HEK293 (cell line): Measurements from ENCODE around the gene PADI2.
A peak's percentile ranks its signal among the peaks of the same experiment; 100 is the strongest.

Experiments
- CTCF ChIA-PET: fragments of 350-600 bp; formaldehyde crosslinking; extraction: SDS; loops from one replicate; lab custom pipeline; 2021; ENCODE audit warnings: antibody characterized with exemption; lab: Yijun Ruan, JAX
- POLR2A ChIA-PET: fragments of 300-600 bp; formaldehyde crosslinking; extraction: SDS; loops from one replicate; lab custom pipeline; 2020; ENCODE audit warnings: antibody characterized with exemption, inconsistent platforms; lab: Yijun Ruan, JAX
- H3K27ac ChIP-seq: fragments of 200-500 bp; sonication (Bioruptor generic); 2 replicates; pipeline ENCODE4 v1.5.1; 2014; ENCODE audit warnings: low read depth, low read length, control low read depth, inconsistent platforms; ENCODE audit errors: extremely low read depth
- H3K36me3 ChIP-seq, 2 experiments: fragments of 200-500 bp in 1 of 2; sonication (Bioruptor generic) in 1 of 2; 1 replicate in 1 of 2; 2 replicates in 1 of 2; pipeline ENCODE4 v1.5.1; 2014 to 2017; ENCODE audit warnings: inconsistent platforms in 2 of 2, low read length in 2 of 2; ENCODE audit not compliant: control insufficient read depth in 2 of 2, insufficient read depth in 1 of 2
- H3K4me1 ChIP-seq: fragments of 200-500 bp; sonication (Bioruptor generic); 2 replicates; pipeline ENCODE4 v1.5.1; 2014; ENCODE audit warnings: mild to moderate bottlenecking, low read length, inconsistent platforms; ENCODE audit not compliant: control insufficient read depth, insufficient read depth
- H3K4me3 ChIP-seq: 2 replicates; pipeline ENCODE4 v1.5.1; 2011; ENCODE audit warnings: low read depth, mild to moderate bottlenecking, control low read depth, low read length, moderate library complexity
- H3K9me3 ChIP-seq: fragments of 200-500 bp; sonication (Bioruptor generic); 2 replicates; pipeline ENCODE4 v1.5.1; 2014; ENCODE audit warnings: low read depth, low read length, inconsistent platforms; ENCODE audit not compliant: control insufficient read depth, insufficient read depth
- BCL11A ChIP-seq: fragments of 450-650 bp; formaldehyde crosslinking; IDR thresholded peaks from 2 replicates; pipeline ENCODE4 v1.5.1; 2016; ENCODE audit warnings: low read depth, missing biosample characterization, missing genetic modification characterization
- OVOL3 ChIP-seq: fragments of 450-650 bp; formaldehyde crosslinking; IDR thresholded peaks from 2 replicates; pipeline ENCODE4 v1.5.1; 2016; ENCODE audit warnings: missing biosample characterization, missing genetic modification characterization
- SCRT1 ChIP-seq: fragments of 450-650 bp; formaldehyde crosslinking; IDR thresholded peaks from 2 replicates; pipeline ENCODE4 v1.5.1; 2016; ENCODE audit warnings: missing biosample characterization, missing genetic modification characterization, borderline replicate concordance
- TCF7L2 ChIP-seq: IDR thresholded peaks from 2 replicates; pipeline ENCODE4 v1.6.1; 2011; ENCODE audit warnings: low read depth, mild to moderate bottlenecking, inconsistent platforms, low read length, moderate library complexity, borderline replicate concordance
- TRIM28 ChIP-seq: IDR thresholded peaks from 2 replicates; pipeline ENCODE4 v1.6.1; 2011; ENCODE audit warnings: low read length, control low read depth, borderline replicate concordance
- ZBTB48 ChIP-seq: fragments of 450-650 bp; formaldehyde crosslinking; IDR thresholded peaks from 2 replicates; pipeline ENCODE4 v1.5.1; 2016; ENCODE audit warnings: missing biosample characterization, missing genetic modification characterization
- ZIC2 ChIP-seq: fragments of 450-650 bp; formaldehyde crosslinking; IDR thresholded peaks from 2 replicates; pipeline ENCODE4 v1.5.1; 2016; ENCODE audit warnings: missing biosample characterization, missing genetic modification characterization
- ZNF133 ChIP-seq: fragments of 450-650 bp; formaldehyde crosslinking; IDR thresholded peaks from 2 replicates; pipeline ENCODE4 v1.5.1; 2016; ENCODE audit warnings: missing biosample characterization, missing genetic modification characterization
- ZNF138 ChIP-seq: fragments of 450-650 bp; formaldehyde crosslinking; IDR thresholded peaks from 2 replicates; pipeline ENCODE4 v1.5.1; 2016; ENCODE audit warnings: missing biosample characterization, missing genetic modification characterization, borderline replicate concordance
- ZNF140 ChIP-seq: fragments of 450-650 bp; formaldehyde crosslinking; IDR thresholded peaks from 2 replicates; pipeline ENCODE4 v1.5.1; 2016; ENCODE audit warnings: missing biosample characterization, missing genetic modification characterization
- ZNF148 ChIP-seq: fragments of 450-650 bp; formaldehyde crosslinking; IDR thresholded peaks from 2 replicates; pipeline ENCODE4 v1.5.0; 2017; ENCODE audit warnings: missing biosample characterization, missing genetic modification characterization, borderline replicate concordance
- ZNF157 ChIP-seq: fragments of 450-650 bp; formaldehyde crosslinking; IDR thresholded peaks from 2 replicates; pipeline ENCODE4 v1.5.1; 2016; ENCODE audit warnings: missing biosample characterization, missing genetic modification characterization
- ZNF19 ChIP-seq: fragments of 450-650 bp; formaldehyde crosslinking; IDR thresholded peaks from 2 replicates; pipeline ENCODE4; 2016; ENCODE audit warnings: missing biosample characterization, missing genetic modification characterization, low read depth
- ZNF2 ChIP-seq: fragments of 450-650 bp; formaldehyde crosslinking; IDR thresholded peaks from 2 replicates; pipeline ENCODE4 v1.5.1; 2016; ENCODE audit warnings: missing biosample characterization, missing genetic modification characterization
- ZNF221 ChIP-seq: fragments of 450-650 bp; formaldehyde crosslinking; IDR thresholded peaks from 2 replicates; pipeline ENCODE4 v1.5.1; 2017; ENCODE audit warnings: missing biosample characterization, missing genetic modification characterization, borderline replicate concordance
- ZNF24 ChIP-seq: fragments of 450-650 bp; formaldehyde crosslinking; IDR thresholded peaks from 2 replicates; pipeline ENCODE4 v1.5.1; 2016; ENCODE audit warnings: missing biosample characterization, missing genetic modification characterization
- ZNF311 ChIP-seq: fragments of 450-650 bp; formaldehyde crosslinking; IDR thresholded peaks from 2 replicates; pipeline ENCODE4 v1.5.1; 2017; ENCODE audit warnings: missing biosample characterization, missing genetic modification characterization, borderline replicate concordance
- ZNF366 ChIP-seq: fragments of 450-650 bp; formaldehyde crosslinking; conservative IDR thresholded peaks from 2 replicates; pipeline ENCODE4 v1.5.1; 2016; ENCODE audit warnings: missing biosample characterization, missing genetic modification characterization
- ZNF394 ChIP-seq: fragments of 450-650 bp; formaldehyde crosslinking; IDR thresholded peaks from 2 replicates; pipeline ENCODE4 v1.5.1; 2016; ENCODE audit warnings: missing biosample characterization, missing genetic modification characterization, mild to moderate bottlenecking, moderate library complexity, borderline replicate concordance
- ZNF416 ChIP-seq: fragments of 450-650 bp; formaldehyde crosslinking; IDR thresholded peaks from 2 replicates; pipeline ENCODE4 v1.5.1; 2016; ENCODE audit warnings: missing biosample characterization, missing genetic modification characterization
- ZNF48 ChIP-seq: fragments of 450-650 bp; formaldehyde crosslinking; IDR thresholded peaks from 2 replicates; pipeline ENCODE4 v1.5.1; 2016; ENCODE audit warnings: missing biosample characterization, missing genetic modification characterization
- ZNF555 ChIP-seq: fragments of 450-650 bp; formaldehyde crosslinking; conservative IDR thresholded peaks from 2 replicates; pipeline ENCODE4 v1.5.1; 2017; ENCODE audit warnings: missing biosample characterization, mild to moderate bottlenecking, missing genetic modification characterization, inconsistent platforms
- ZNF560 ChIP-seq: fragments of 450-650 bp; formaldehyde crosslinking; IDR thresholded peaks from 2 replicates; pipeline ENCODE4 v1.5.1; 2017; ENCODE audit warnings: missing biosample characterization, missing genetic modification characterization, borderline replicate concordance
- ZNF561 ChIP-seq: fragments of 450-650 bp; IDR thresholded peaks from 2 replicates; pipeline ENCODE4 v1.5.1; 2018; ENCODE audit warnings: missing biosample characterization, missing genetic modification characterization, borderline replicate concordance
- ZNF623 ChIP-seq: fragments of 450-650 bp; formaldehyde crosslinking; IDR thresholded peaks from 2 replicates; pipeline ENCODE4 v1.5.1; 2016; ENCODE audit warnings: missing biosample characterization, missing genetic modification characterization
- ZNF701 ChIP-seq: fragments of 450-650 bp; formaldehyde crosslinking; IDR thresholded peaks from 2 replicates; pipeline ENCODE4 v1.5.1; 2016; ENCODE audit warnings: missing biosample characterization, missing genetic modification characterization
- ZNF768 ChIP-seq: fragments of 450-650 bp; formaldehyde crosslinking; IDR thresholded peaks from 2 replicates; pipeline ENCODE4 v1.5.1; 2018; ENCODE audit warnings: missing biosample characterization, mild to moderate bottlenecking, missing genetic modification characterization
- ZNF776 ChIP-seq: fragments of 450-650 bp; formaldehyde crosslinking; IDR thresholded peaks from 2 replicates; pipeline ENCODE4 v1.5.0; 2017; ENCODE audit warnings: missing biosample characterization, missing genetic modification characterization, borderline replicate concordance
- ZSCAN16 ChIP-seq: fragments of 450-650 bp; formaldehyde crosslinking; IDR thresholded peaks from 2 replicates; pipeline ENCODE4 v1.5.1; 2016; ENCODE audit warnings: missing biosample characterization, missing genetic modification characterization

Gene PADI2

GRCh38 chr1:17104782-17105181 is 14.5 kb downstream of the PADI2 start (continued):
- TF ChIP-seq ZNF560 (tag by site-specific recombination) (no peak), ZNF394 (tag by site-specific recombination) (no peak), ZNF157 (no peak), BCL11A (tag by site-specific recombination) (no peak), ZNF133 (tag by site-specific recombination) (no peak)

GRCh38 chr1:17102232-17102631 is 17.0 kb downstream of the PADI2 start:
- Histone ChIP-seq H3K36me3 (no peaks in the 10 kb centered on the region), H3K9me3 (no peaks in the 10 kb centered on the region), H3K4me3 (no peak overlapping the region), H3K4me1 (no peaks in the 10 kb centered on the region), H3K27ac (no peak overlapping the region)
- TF ChIP-seq TCF7L2 (no peak), ZNF768 (tag by site-specific recombination) (0 out of 2 replicates have a peak, but pooled peaks have one; percentile 61), ZNF555 (no peak)
- ChIA-PET POLR2A (no interaction called here), CTCF (no interaction called here)

DNA sequence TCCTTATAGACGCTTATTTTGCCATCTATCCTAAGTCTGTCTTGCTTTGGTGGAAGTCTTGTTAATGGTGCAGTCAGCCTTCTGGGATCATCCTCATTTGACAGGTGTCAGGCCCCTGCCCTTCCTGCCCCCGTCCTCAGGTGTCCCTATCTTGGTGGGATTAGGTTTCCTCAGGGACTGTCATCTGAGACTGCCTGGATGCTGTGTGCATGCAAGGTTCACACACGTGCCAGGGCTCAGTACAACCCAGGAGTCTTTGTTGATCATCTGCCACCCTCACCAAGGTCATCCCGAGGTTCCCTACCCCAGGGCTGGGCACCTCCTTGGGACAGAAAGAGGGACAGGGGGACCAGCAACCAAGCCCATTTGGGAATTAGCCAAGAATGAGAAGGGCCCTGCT is 18.0 kb downstream of the PADI2 start:
- CTCF ChIA-PET: no interaction called here
- Histone ChIP-seq H3K36me3 (no peaks in the 10 kb centered on the region), H3K4me3 (no peak overlapping the region), H3K4me1 (no peaks in the 10 kb centered on the region), H3K9me3 (no peaks in the 10 kb centered on the region), H3K27ac (no peak overlapping the region)
- TF ChIP-seq ZNF138: no peak
- TF ChIP-seq TRIM28: no peak
- TF ChIP-seq ZNF221 (tag by site-specific recombination): no peak
- TF ChIP-seq SCRT1 (tag by site-specific recombination): no peak
- no peak for TF ChIP-seq ZNF561 (tag by site-specific recombination)
- TF ChIP-seq ZNF776 (tag by site-specific recombination): no peak
- POLR2A ChIA-PET: no interaction called here

- H3K4me3 ChIP-seq: no peak overlapping the region
- H3K27ac ChIP-seq: no peak overlapping the region
- CTCF ChIA-PET: interaction anchor here (1.0 kb wide), 1 partner anchor 137 kb away, joined by 3 read pairs; no protein-coding TSS in a partner anchor
- POLR2A ChIA-PET: no interaction called here
- no peaks in the 10 kb centered on the region for H3K9me3 ChIP-seq
- H3K36me3 ChIP-seq: no peaks in the 10 kb centered on the region
- H3K4me1 ChIP-seq: no peaks in the 10 kb centered on the region
- TF ChIP-seq ZNF48 (tag by site-specific recombination) (no peak), ZNF623 (tag by site-specific recombination) (no peak), ZNF416 (tag by site-specific recombination) (no peak), ZNF19 (no peak), ZNF701 (tag by site-specific recombination) (no peak), ZNF148 (no peak), ZSCAN16 (tag by site-specific recombination) (no peak), OVOL3 (tag by site-specific recombination) (no peak), ZNF140 (tag by site-specific recombination) (no peak), ZIC2 (tag by site-specific recombination) (no peak), ZNF366 (tag by site-specific recombination) (no peak), ZBTB48 (tag by site-specific recombination) (no peak), ZNF2 (tag by site-specific recombination) (no peak), ZNF24 (tag by site-specific recombination) (no peak), ZNF560 (tag by site-specific recombination) (no peak), ZNF311 (no peak)
Measured at GRCh38 chr1:17099616-17100340, 19.5 kb downstream of the PADI2 start.
